Astrocyte (in vitro differentiated cells and primary cell): ENCODE data around the gene WBP2NL.

ENCODE experiments used
- EZH2 ChIP-seq: IDR thresholded peaks from 2 replicates; pipeline ENCODE4 v1.6.1; 2012; ENCODE audit warnings: mild to moderate bottlenecking, low read length, inconsistent platforms; ENCODE audit not compliant: insufficient read depth
- TF ChIP-seq, protein P1 (sequence below): IDR thresholded peaks from 2 replicates; pipeline ENCODE4 v1.5.1; 2011; ENCODE audit warnings: low read depth, mild to moderate bottlenecking, inconsistent platforms, low read length, moderate library complexity; ENCODE audit not compliant: insufficient read depth

- TF ChIP-seq, protein P1, sequence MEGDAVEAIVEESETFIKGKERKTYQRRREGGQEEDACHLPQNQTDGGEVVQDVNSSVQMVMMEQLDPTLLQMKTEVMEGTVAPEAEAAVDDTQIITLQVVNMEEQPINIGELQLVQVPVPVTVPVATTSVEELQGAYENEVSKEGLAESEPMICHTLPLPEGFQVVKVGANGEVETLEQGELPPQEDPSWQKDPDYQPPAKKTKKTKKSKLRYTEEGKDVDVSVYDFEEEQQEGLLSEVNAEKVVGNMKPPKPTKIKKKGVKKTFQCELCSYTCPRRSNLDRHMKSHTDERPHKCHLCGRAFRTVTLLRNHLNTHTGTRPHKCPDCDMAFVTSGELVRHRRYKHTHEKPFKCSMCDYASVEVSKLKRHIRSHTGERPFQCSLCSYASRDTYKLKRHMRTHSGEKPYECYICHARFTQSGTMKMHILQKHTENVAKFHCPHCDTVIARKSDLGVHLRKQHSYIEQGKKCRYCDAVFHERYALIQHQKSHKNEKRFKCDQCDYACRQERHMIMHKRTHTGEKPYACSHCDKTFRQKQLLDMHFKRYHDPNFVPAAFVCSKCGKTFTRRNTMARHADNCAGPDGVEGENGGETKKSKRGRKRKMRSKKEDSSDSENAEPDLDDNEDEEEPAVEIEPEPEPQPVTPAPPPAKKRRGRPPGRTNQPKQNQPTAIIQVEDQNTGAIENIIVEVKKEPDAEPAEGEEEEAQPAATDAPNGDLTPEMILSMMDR = no peak
- TF ChIP-seq EZH2 = no peak
Measured at GRCh38 chr22:42066126-42066761, 67.7 kb downstream of the WBP2NL start.
